ENCODE results near the gene GNPAT. TPM values are rescaled to one million over a fixed set of nuclear protein-coding genes. Genes with fewer than 3 reads are reported as not detected.

Gene GNPAT
- total RNA-seq, 1 experiment from 2014 or later = 134 TPM

DNA sequence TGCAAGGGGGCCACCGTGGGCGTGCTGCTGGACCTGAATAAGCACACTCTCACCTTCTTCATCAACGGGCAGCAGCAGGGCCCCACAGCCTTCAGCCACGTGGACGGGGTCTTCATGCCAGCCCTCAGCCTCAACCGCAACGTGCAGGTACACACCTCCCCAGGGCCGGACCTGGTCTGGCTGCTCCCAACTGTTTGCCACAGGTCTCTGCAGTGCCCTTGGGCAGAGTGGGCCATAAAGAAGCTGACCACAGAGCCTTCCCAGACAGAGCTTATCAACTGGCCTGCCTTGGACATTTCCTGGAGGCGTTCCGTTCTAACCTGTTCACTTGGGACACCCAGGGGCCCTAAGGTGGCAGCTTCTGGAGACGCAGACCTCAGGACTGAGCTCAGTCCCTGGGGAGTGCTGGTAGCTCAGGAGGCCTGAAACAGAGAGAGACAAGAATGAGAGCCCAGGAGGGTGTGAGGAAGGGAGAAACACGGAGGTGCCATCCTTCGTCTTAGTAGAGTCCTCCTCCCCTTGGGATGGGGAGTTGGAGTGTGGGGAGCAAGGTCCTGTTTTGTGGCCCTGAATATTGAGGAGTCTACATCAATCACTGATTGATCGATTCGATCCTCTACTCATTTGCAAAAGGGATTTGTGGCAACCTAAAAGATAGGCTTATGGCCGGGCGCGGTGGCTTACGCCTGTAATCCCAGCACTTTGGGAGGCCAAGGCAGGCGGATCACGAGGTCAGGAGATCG, 27.0 kb upstream of the GNPAT start:
- DNase-seq (ENCODE audit: low spot score) = no peak

DNA sequence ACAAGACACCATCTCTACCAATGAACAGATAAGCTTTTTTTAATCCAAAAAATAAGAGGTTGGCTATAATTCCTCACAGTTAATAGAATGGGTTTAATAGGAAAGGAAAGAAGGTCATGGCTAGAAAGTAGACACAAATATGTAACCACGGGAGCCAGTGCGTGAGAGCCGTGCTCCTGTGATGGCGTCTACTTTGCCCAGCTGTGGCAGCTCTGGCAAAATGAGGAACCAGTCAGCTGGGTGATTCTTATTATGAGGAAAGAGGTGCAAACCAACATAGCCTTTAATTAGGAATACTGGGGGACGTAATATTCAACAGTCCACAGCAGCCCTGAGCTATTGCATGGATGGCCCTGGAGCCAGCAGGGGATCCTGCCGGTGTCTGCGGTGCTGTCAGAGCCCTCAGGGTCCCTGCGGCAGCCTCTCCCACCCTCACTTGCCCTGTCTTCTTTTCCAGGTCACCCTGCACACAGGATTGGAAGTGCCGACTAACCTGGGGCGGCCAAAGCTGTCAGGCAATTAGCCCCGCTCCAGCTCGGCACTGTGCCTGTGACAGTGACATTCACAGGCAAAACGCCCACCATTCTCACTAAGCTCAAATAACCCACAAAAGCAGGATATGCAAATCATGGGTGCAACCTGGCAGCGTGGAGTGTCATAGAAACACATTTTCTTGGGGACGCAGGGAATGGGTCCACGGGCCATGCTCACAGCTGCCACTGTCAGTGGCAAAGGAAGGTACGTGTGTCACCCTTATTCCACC, 25.9 kb upstream of the GNPAT start:
- no peak for DNase-seq (ENCODE audit: low spot score)

DNA sequence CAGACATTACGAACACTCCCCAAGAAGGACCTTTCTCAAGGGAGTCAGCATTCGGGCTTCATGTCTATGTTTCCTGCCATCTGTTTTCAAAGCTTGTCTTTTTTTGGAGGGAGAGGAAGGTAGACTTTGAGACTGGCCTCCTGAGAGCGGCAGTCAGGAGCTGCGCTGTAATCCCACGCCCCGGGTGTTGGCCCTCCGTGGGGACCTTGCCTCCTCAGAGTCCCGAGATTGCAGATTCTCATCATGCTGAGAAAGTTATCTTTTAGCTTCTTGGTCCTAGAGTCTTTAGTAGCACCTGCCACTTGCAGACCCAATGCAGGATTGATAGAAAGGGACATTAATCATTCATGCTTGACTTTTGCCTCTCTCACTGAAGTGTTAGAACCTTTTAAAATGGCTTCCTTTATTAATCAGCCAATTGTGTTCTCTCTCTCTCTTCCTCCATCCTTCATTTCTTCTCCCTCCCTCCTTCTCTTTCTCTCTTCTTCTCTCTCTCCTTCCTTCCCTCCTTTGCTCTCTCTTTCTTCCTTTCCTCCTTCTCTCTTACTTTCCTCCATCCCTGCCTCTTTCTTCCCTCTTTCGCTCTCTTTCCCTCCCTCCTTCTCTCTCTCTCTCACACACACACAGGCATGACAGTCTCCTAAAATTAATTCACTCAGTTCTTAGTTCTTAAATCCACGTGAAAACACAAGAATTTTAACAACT, 25.2 kb upstream of the GNPAT start:
- DNase-seq (ENCODE audit: low spot score) = no peak

DNA sequence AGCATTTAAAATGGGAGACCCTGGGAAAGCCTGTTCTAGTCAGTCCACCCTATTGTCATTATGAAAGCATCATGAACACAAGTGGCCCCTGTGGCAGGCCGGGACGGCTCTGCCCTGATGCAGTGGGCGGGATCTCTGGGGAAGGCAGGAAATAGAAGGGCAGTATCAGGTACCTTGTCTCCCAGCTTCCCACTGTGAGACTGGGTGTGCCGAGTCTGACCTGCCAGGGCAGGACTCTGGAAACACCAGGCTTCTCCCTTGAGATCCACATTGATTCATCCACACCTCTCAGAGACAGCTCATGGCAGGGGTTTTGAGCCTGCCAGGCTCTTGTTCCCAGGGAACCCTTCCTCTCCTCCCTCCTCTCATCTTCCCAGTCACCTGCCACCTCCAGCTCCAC, 24.5 kb upstream of the GNPAT start:
- peak; percentile 27 for DNase-seq (ENCODE audit: low spot score)

DNA sequence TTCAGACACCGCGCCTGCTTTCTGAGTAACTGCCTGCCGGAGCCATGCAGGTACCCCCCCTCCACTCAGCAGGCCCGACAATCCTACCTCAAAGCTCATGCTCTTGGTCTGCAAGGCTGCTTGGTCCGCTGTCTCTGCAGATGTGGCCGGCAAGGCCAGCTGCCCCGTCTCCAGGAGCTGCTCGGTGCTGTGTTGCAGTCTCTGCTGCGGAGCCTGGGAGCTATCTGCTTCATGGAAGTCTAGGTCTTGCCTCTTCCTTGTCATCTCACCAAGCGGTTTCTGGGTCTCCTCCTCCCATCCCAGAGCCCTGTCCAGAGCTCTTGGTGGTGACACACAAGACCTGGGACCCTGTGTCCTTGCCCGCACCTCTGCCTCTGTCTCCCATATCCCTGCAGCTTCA, 24.0 kb upstream of the GNPAT start:
- no peak for DNase-seq (ENCODE audit: low spot score)

DNA sequence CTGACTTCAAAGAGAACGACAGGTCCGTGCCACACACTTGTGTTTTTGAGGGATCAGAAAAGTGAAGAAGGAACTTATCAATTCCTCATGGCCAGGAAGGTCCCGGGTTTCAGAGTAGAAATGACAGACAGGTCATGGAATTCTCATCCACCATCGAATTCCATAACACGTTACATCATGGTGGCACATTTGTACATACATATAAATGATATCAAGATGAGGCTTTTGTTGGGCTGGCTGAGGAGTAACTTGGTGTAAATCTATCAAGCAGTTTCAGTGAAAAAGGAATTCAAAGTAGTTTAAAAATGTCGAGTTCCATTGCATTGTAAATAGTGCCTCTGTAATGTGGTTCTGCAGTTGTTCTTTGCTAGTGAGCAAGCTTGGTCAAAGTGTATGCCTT, 22.9 kb upstream of the GNPAT start:
- no peak for DNase-seq (ENCODE audit: low spot score)

DNA sequence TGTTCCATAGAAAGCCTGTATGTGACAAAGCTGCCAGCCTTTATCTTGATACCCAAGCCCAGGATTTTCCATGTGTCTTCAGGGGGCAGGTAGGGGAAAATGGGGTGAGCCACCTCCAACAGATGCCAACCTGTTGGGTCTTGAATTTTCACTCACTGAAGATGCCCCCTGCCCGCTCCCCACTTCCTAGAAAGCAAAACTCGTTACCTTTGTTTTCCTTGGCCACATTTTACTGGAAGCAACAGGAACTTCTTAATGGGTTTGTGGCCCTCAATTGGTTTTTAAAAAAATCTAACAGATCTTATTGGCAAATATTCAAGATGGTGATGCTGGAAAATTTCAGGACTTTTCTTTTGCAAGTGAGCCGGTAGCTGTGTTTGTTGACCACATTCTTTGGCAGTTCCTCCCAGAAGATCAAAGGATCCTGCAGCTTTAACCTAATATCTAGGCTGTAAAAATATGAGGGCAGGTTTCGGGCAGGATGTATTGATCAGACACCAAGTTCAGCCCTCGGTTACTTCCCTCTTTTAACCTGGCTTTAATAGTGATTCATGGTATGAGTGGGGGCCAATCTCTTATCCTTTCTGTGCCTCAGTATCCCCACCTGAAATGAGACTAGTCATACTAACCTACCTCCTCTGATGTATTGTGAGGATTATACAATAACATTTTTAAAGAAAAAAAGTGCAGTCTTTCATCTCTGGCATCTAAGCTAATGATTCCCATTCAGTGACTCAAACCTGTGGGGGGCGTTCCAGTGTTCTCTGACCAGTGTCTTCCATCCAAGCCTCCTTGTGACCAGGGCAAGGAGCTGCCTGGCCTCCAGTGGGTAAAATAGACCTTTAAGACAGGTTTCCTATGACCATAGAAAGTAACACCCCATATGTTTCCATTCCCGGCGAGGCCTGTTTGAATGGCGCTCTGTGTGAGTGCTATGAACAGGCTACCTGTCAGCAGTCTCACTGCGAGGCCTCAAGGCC, 21.3 kb upstream of the GNPAT start:
- no peak for DNase-seq (ENCODE audit: low spot score)

DNA sequence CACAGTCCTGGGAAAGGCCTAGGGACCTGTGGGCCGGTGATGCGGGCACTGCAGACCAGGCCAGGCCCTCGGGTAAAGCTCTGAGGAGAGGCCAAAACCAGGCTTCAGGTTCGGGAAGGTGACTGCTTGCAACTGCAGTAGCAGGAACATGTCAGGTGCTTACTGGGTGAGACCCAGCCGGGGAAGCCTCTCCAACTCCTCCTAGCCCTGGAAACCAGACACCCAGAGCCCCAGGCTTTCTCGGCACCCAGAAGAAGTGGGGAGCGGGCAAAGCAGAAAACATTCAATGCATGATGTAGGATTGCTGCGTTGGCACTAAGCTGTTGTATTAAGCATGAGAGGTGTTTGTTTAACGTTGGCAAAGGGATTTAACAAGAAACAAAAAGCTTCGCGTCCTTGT, 20.2 kb upstream of the GNPAT start:
- no peak for DNase-seq (ENCODE audit: low spot score)

DNA sequence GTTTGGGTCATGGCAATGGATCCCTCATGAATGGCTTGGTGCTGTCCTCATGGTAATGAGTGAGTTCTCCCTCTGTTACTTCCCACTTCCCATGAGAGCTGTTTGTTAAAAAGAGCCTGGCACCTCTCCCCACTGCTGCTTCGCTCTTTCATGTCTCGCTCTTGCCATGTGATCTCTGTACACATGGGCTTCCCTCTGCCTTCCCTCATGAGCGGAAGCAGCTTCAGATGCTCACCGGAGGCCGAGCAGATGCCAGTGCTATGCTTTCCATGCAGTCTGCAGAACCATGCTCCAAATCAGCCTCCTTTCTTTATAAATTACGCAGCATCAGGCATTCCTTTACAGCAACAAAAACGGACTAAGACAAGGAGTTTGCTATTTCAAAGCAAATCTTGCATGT, 14.9 kb upstream of the GNPAT start:
- no peak for DNase-seq (ENCODE audit: low spot score)

DNA sequence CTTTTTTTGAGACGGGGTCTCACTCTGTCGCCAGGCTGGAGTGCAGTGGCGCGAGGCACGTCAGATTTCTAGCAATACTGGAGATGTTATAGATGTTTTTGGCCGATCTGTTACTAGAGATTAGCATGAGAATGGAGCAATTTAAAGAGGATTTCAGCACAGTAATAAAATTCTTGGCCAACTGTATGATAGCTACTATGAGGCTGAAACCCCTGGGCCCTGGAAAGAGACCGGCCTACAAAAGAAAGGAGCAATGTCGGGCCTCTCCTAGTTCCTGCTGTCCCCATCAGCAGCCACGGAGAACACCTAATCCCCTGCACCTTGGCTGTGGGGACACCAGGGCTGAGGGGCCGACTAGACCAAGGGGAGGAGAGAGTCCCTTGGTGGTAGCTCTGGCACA, 9.5 kb upstream of the GNPAT start:
- no peak for DNase-seq (ENCODE audit: low spot score)

DNA sequence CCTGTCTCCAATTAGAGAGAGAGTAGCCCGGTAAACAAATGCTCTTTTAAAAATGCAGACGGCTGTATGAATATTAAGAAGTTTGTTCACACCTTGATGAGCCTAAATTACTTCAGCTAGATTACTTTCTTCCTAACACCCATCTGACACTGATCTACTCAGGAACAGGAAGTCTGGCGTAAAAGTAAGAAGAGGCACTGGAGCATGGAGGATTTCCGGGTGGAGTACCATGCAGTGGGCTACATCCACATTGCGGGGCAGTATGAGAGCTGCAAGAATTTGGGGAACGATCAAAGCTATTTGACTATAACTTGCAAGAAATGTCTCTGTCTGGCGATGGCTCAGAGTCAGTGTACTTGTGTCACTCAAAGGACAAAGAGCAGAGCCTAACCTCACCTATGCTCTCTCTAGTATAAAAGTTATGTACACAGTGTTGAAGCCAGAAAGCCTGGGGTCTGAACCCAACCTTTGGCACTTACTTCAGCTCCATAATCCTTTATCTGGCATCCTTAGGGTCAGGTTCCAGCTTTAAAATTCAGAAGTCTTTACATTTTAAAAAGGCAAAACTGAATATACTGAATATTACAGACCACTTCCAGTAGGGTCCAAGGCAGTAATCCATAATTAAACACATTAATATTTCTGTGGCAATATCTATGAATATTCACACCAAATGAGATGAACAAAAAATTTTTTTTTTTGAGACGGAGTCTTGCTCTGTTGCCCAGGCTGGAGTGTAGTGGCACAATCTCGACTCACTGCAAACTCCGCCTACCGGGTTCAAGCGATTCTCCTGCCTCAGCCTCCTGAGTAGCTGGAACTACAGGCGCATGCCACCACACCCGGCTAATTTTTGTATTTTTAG, 7.9 kb upstream of the GNPAT start:
- DNase-seq (ENCODE audit: low spot score) = no peak

DNA sequence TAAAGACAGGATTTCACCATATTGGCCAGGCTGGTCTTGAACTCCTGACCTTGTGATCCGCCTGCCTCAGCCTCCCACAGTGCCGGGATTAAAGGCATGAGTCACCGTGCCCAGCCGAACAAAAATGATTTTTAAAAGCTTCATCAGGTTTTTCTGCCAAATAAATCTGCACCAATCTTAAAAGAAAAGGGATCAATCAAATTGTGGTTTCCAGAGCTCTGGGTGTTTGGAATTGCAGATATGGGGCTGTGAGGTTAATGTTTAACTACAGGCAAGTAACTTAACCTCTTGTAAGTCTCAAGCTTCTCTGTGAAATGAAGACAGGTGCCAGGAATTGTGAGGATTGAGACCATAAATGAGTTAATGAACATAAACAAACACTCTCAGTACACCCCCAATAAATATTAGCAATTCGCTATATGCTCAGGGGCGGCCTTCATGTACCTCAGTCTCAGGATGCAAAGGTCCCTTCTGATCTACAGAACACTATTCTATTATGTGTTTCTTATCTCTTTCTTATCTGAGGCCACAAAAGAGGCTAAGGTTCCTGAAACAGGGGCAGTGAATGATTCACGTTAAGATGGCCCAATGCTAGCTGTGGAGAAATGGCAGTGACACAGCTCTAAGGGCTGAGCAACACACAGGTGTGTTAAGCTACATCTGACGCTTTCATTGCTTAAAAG, 7.1 kb upstream of the GNPAT start:
- DNase-seq (ENCODE audit: low spot score) = peak; percentile 14

DNA sequence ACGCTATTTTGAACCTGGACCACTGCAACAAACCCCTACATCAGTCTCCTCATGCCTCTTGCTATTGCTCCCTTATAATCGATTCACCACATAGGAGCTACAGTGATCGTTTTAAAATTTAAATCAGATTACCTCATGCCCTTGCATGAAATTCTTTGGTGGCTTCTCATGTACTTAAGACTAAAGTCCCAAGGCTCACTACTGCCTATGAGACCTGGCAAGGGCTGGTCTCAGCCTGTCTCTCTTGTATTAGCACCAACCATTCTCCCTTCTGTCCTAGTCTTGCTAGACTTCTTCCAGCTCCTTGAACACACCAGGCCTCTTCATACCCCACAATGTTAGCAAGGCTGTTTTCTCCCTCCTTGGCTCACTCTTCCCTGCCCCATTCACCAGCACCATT, 6.5 kb upstream of the GNPAT start:
- no peak for DNase-seq (ENCODE audit: low spot score)

DNA sequence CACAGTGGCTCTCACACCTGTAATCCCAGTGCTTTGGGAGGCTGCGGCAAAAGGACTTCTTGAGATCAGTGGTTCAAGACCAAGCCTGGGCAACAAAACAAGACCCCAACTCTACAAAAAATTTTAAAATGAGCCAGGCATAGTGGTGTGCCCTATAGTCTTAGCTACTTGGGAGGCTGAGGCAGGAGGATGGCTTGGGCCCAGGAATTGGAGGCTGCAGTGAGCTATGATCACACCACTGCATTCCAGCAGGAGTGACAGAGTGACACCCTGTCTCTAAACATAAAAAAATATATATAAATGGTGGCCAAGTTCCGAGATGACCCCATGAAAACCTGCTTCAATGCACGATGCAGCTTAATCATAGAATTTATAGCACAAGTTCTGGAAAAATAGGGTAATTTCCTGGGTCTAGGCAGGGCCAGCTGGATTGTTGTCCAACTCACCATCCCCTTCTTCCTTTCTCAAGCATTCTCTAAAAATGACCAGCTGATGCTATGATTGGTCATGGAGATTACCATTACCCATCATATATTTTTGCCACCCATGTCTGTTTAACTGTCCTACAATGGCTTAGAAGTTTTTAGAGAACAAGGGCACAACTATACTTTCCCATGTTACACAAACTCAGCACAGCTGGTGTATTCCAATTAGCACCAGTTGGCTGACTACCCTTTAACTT, 5.3 kb upstream of the GNPAT start:
- DNase-seq (ENCODE audit: low spot score) = no peak

DNA sequence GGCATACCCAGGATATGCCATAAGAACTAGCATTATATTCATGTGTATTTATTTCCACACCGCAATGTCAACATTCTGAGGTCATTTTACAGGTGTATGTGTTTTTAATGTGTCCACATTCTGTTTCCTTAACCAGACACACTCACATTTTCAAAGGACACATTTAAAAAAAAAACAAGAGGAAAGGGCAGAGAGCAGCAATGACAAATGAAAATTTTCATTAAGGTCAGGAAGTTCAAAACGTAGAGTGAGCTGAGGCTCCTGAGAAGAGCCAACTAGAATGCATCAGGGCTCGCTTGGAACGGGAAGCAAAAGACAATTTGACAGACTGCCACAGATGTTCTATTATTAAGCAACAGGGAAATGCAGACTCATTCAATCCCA, 4.8 kb upstream of the GNPAT start:
- no peak for DNase-seq (ENCODE audit: low spot score)

DNA sequence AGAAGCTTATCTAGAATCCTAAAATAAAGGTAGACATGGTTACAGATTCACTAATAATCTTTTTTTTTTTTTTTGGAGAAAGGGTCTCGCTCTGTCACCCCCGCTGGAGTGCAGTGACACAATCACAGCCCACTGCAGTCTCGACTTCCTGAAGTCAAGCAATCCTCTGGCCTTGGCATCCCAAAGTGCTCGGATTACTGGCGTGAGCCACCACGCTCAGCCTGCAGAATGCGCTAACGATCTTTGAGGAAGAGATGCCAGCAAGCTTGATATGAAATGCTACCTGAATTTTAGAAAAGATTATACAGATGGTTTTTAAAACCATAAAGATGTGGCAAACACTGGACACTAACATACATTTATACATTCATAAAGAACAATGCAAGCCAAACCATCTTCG, 4.1 kb upstream of the GNPAT start:
- DNase-seq (ENCODE audit: low spot score) = no peak

DNA sequence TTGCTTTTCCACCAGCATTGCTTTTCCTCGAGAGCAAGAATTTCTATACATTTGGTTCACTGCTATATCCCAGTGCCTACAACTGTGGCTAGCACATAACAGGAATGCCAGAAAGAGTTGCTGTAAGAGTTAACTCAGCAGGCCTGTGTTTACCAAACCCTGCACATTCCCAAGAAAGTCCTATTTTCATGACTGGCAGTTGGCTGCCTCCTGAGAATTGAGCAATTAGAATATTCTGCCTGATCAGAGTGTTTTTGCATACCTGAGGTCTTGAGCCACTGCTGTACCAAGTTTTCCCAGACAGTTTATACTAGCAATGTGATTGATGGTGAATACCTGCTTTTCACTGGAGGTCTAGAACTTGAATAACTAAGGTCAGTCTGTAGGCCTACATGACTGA, 2.7 kb upstream of the GNPAT start:
- DNase-seq (ENCODE audit: low spot score) = no peak

DNA sequence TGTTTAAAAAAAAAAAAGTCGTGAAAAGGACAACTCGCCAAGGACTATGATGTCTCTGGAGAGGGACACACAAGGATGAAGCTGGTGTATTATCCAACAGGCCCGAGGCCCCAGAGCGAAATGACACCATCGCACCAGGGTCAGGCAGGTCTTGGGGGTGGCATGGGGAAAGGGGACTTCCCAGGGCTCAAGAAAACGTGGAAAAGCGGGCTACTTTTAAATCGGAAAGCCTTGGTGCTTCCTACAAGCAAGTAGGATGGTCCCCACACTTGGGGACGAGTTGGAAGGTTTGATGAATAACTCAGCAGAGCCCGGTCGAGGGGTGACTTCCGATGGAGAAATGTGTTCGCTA, 505 bp upstream of the GNPAT start:
- no peak for DNase-seq (ENCODE audit: low spot score)

DNA sequence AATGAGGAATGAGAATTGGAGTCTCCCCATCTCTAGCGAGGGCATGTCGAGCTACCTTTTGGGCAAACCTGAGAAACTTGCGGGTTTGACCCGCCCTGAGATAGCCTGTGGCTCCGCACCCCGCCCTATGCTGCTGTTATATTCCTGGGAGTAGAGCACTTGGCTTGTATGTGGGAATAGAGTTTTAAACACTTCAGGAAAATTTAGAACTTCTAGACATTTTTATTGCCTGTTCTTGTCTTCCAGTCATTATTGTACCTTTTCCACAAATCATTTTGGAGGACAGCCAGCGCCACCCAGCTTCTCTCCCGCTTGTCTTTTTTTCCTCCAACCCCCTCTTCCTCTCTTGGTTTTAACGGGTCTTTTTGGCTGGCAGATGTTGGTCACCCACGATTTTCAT, 738 bp downstream of the GNPAT start:
- peak; percentile 13 for DNase-seq (ENCODE audit: low spot score)
